Keratinocyte (primary cell): ENCODE data around the gene AQP6. TPM values are rescaled to one million over a fixed set of nuclear protein-coding genes. Genes with fewer than 3 reads are reported as not detected.

Experiments
- DNase-seq: peaks from one replicate; pipeline ENCODE4 v3.0.0-alpha.2; 2011; ENCODE audit warnings: low read depth, missing footprints, low spot score
- FAIRE-seq: peaks from 2 replicates; lab custom pipeline; 2011; peaks lifted over from hg19 to GRCh38; lab: Jason Lieb, UNC
- H2AFZ ChIP-seq: 2 replicates; pipeline ENCODE4 v1.6.0; 2012; ENCODE audit warnings: low read length, control low read depth, inconsistent platforms; ENCODE audit not compliant: control insufficient read depth
- H3K27ac ChIP-seq: 2 replicates; pipeline ENCODE4 v1.5.1; 2011; ENCODE audit warnings: low read length; ENCODE audit not compliant: control insufficient read depth, insufficient read depth
- H3K27me3 ChIP-seq: 3 replicates; pipeline ENCODE4 v1.6.0; 2011; ENCODE audit warnings: low read length; ENCODE audit not compliant: control insufficient read depth, insufficient read depth; ENCODE audit errors: extremely low read depth
- H3K36me3 ChIP-seq, 2 experiments: 2 replicates in 1 of 2; 3 replicates in 1 of 2; pipeline ENCODE4 v1.5.1; 2011; ENCODE audit warnings: low read length in 2 of 2, mild to moderate bottlenecking in 1 of 2; ENCODE audit not compliant: control insufficient read depth in 2 of 2, insufficient read depth in 2 of 2; ENCODE audit errors: extremely low read depth in 1 of 2
- H3K4me1 ChIP-seq: 3 replicates; pipeline ENCODE4 v1.5.1; 2011; ENCODE audit warnings: low read length; ENCODE audit not compliant: control insufficient read depth, insufficient read depth; ENCODE audit errors: extremely low read depth
- H3K4me2 ChIP-seq: 3 replicates; pipeline ENCODE4 v1.6.0; 2011; ENCODE audit warnings: low read depth, low read length; ENCODE audit not compliant: control insufficient read depth, insufficient read depth; ENCODE audit errors: extremely low read depth
- H3K4me3 ChIP-seq, 3 experiments: fragments of 200-600 bp in 1 of 3; sonication (generic) in 1 of 3; 2 replicates in 2 of 3; 3 replicates in 1 of 3; pipeline ENCODE4 v1.5.1; 2011 to 2016; ENCODE audit warnings: low read length in 3 of 3, mild to moderate bottlenecking in 3 of 3, control low read depth in 2 of 3, inconsistent platforms in 1 of 3, low read depth in 1 of 3, mixed read lengths in 1 of 3, mixed run types in 1 of 3, moderate library complexity in 1 of 3; ENCODE audit not compliant: control insufficient read depth in 2 of 3, insufficient read depth in 2 of 3; ENCODE audit errors: extremely low read depth in 1 of 3
- H3K79me2 ChIP-seq: 2 replicates; pipeline ENCODE4 v1.6.0; 2012; ENCODE audit warnings: low read length; ENCODE audit not compliant: control insufficient read depth, insufficient read depth
- H3K9ac ChIP-seq: 3 replicates; pipeline ENCODE4 v1.6.0; 2011; ENCODE audit warnings: low read length; ENCODE audit not compliant: control insufficient read depth, insufficient read depth; ENCODE audit errors: extremely low read depth
- H3K9me1 ChIP-seq: 3 replicates; pipeline ENCODE4 v1.6.0; 2011; ENCODE audit warnings: low read length; ENCODE audit not compliant: control insufficient read depth, insufficient read depth; ENCODE audit errors: extremely low read depth
- H3K9me3 ChIP-seq: 2 replicates; pipeline ENCODE4 v1.5.1; 2012; ENCODE audit warnings: low read depth, low read length; ENCODE audit not compliant: control insufficient read depth
- H4K20me1 ChIP-seq: 3 replicates; pipeline ENCODE4 v1.6.0; 2011; ENCODE audit warnings: low read length; ENCODE audit not compliant: control insufficient read depth, insufficient read depth; ENCODE audit errors: extremely low read depth
- EZH2 ChIP-seq: IDR thresholded peaks from one replicate; pipeline ENCODE4 v1.6.1; 2012; ENCODE audit warnings: inconsistent platforms, mild to moderate bottlenecking, low read length, moderate library complexity
- dilution Hi-C: fragments of 300-500 bp; cut with MboI; formaldehyde crosslinking; loops from one replicate; pipeline ENCODE4 v1.7.0; 2020; ENCODE audit warnings: low sequenced_read_pairs; ENCODE audit not compliant: extremely low pct_ligation_motif_present
- polyA plus RNA-seq, 5 experiments: library from polyadenylated mRNA; depleted of rRNA in 3 of 5; stranded (reverse) in 3 of 5; stranded (forward) in 1 of 5; unstranded in 1 of 5; fragments of >200 nt; gene quantifications; 1 replicate in 1 of 5; 2 replicates in 3 of 5; 3 replicates in 1 of 5; pipeline versions ENCODE4 v1.2.1 to v1.2.3, GENCODE V29; 2011 to 2012; ENCODE audit warnings: missing spikeins in 2 of 5, low read depth in 1 of 5, low replicate concordance in 1 of 5
- TF ChIP-seq, protein P1 (sequence below), 3 experiments: IDR thresholded peaks in 1 of 3; conservative IDR thresholded peaks in 1 of 3; optimal IDR thresholded peaks in 1 of 3; 2 replicates in 2 of 3; 3 replicates in 1 of 3; pipeline versions ENCODE3 to v1.5.1; 2011; ENCODE audit warnings: low read length in 3 of 3, mild to moderate bottlenecking in 3 of 3, moderate library complexity in 2 of 3, control low read depth in 1 of 3, inconsistent platforms in 1 of 3; ENCODE audit not compliant: insufficient read depth in 2 of 3; ENCODE audit errors: extremely low read depth in 1 of 3

The AQP6 gene
- polyA plus RNA-seq, 1 donor (not counting 4 experiments of a cell fraction or from before 2014, with no cell fraction given), result 0.45 TPM

DNA sequence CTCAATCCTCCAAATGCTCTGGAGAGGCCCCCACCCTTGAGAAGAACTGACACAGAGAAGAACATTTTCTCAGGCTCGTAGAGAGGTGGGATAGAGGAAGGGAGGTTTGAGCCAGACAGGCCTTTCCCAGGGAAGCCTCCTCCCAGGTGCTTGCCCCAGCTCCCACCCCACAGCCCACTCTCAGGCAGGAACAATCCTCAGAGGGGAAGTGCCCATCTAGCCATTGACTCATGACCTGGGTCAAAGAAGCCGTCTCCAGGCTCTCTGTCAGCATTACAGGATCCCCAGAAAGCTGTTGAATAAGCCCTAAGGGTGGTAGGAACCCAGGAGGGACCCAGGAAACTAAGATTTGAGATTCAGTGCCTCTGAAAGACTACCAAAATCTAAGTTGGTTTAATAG, 3.8 kb downstream of the AQP6 start:
- FAIRE-seq (no peak), DNase-seq (no peak)
- Histone ChIP-seq H3K79me2 (no peaks in the 10 kb centered on the region), H3K27me3 (no peaks in the 10 kb centered on the region), H3K4me2 (no peak overlapping the region), H3K9me3 (no peaks in the 10 kb centered on the region), H3K9ac (no peak overlapping the region), H3K27ac (no peak overlapping the region), H3K4me1 (peaks cover 1% of the 10 kb centered on the region), H3K4me3 (no peak overlapping the region), H4K20me1 (no peaks in the 10 kb centered on the region), H3K36me3 (no peaks in the 10 kb centered on the region), H2AFZ (no peak overlapping the region), H3K9me1 (no peaks in the 10 kb centered on the region)
- dilution Hi-C loops, result no loop called here
- TF ChIP-seq EZH2, result no peak
- TF ChIP-seq, protein P1, sequence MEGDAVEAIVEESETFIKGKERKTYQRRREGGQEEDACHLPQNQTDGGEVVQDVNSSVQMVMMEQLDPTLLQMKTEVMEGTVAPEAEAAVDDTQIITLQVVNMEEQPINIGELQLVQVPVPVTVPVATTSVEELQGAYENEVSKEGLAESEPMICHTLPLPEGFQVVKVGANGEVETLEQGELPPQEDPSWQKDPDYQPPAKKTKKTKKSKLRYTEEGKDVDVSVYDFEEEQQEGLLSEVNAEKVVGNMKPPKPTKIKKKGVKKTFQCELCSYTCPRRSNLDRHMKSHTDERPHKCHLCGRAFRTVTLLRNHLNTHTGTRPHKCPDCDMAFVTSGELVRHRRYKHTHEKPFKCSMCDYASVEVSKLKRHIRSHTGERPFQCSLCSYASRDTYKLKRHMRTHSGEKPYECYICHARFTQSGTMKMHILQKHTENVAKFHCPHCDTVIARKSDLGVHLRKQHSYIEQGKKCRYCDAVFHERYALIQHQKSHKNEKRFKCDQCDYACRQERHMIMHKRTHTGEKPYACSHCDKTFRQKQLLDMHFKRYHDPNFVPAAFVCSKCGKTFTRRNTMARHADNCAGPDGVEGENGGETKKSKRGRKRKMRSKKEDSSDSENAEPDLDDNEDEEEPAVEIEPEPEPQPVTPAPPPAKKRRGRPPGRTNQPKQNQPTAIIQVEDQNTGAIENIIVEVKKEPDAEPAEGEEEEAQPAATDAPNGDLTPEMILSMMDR (optimal IDR thresholded peaks at IDR 0.05 in 1 of 3, IDR thresholded peaks at IDR 0.05 in 1 of 3, conservative IDR thresholded peaks at IDR 0.05 in 1 of 3; ENCODE audit: extremely low read depth in 1 of 3, insufficient read depth in 2 of 3, low read length in 3 of 3), result no peak

DNA sequence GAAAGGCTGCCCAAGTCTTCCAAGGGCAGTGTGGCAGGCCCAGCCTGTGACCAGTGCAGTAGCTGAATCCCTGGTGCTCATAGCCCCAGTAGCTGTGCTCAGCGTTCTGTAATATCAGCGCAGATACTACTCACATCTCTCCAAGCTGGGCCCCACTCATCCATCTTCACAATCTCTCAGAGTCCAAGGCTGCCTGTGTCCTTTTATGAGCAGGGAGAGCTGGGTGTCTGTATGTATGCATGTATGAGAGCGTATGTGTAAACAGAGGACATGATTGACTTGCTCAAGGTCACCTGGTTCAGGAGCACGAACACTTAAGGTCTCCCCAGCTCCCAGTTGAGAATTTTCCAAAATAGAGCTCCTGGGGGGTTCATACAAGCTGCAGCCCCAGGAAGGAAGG, 5.4 kb downstream of the AQP6 start:
- Histone ChIP-seq H3K9ac (no peak overlapping the region), H3K27me3 (no peaks in the 10 kb centered on the region), H3K4me2 (no peak overlapping the region), H3K4me1 (no peaks in the 10 kb centered on the region), H3K36me3 (no peaks in the 10 kb centered on the region), H3K9me3 (no peaks in the 10 kb centered on the region), H3K9me1 (no peaks in the 10 kb centered on the region), H3K4me3 (no peak overlapping the region), H3K27ac (no peak overlapping the region), H2AFZ (no peak overlapping the region), H3K79me2 (no peaks in the 10 kb centered on the region), H4K20me1 (no peaks in the 10 kb centered on the region)
- TF ChIP-seq EZH2, result no peak
- DNase-seq (no peak), FAIRE-seq (no peak)
- dilution Hi-C loops, result no loop called here

DNA sequence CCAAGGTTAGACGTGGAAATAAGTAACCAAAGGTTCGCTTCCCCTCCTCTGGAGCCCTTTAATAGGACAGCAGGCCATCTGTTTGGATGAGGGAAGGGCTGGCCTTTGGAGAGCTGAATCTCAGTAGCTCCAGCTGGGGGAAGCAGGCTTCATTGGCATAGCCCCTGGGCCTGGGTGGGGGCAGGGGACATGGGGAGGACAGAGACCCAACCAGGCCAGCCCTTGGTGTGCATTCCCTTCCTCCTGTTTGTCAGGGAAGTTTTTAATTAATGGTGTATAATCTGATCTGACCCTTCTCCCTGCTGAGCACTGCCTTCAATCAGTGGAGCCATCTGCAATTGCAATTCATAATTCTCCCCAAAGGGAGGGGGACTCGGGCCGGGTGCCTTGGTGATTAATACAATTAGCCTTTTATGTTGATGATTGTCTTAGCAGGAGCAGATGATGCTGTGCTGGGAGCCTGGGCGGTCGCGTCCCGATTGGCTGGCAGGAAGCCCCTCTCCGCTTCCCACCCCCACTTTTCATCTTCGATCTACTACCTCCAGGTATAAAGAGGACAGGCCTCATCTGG, 6.4 kb downstream of the AQP6 start:
- Histone ChIP-seq H3K27me3 (no peaks in the 10 kb centered on the region), H3K9me3 (no peaks in the 10 kb centered on the region), H3K4me3 (no peak overlapping the region), H3K4me1 (peaks cover 7% of the 10 kb centered on the region), H3K36me3 (no peaks in the 10 kb centered on the region), H3K9me1 (no peaks in the 10 kb centered on the region), H3K27ac (no peak overlapping the region), H4K20me1 (no peaks in the 10 kb centered on the region), H3K4me2 (no peak overlapping the region), H3K79me2 (no peaks in the 10 kb centered on the region), H3K9ac (no peak overlapping the region), H2AFZ (no peak overlapping the region)
- dilution Hi-C loops, result no loop called here
- TF ChIP-seq, protein P1 (optimal IDR thresholded peaks at IDR 0.05 in 1 of 3, IDR thresholded peaks at IDR 0.05 in 1 of 3, conservative IDR thresholded peaks at IDR 0.05 in 1 of 3; ENCODE audit: extremely low read depth in 1 of 3, insufficient read depth in 2 of 3, low read length in 3 of 3), result no peak
- no peak for TF ChIP-seq EZH2
- FAIRE-seq (no peak), DNase-seq (no peak)
